Activated CD4-positive, alpha-beta T cell treated with anti-CD3 and anti-CD28 coated beads for 36 hours (primary cell): ENCODE results near the gene DYDC2. TPM values are rescaled to one million over a fixed set of nuclear protein-coding genes. Genes with fewer than 3 reads are reported as not detected.

Experiments
- ATAC-seq: fragments of 200-7000 bp; cut with Tn5 transposase; one replicate; pipeline ENCODE4 v1.10.0; 2021; ENCODE audit warnings: mild to moderate bottlenecking, moderate library complexity
- CTCF ChIA-PET: fragments of 350-600 bp; sonication (Branson Sonifier 250); formaldehyde crosslinking; loops from one replicate; lab custom pipeline; 2021; ENCODE audit warnings: antibody characterized with exemption; lab: Charles Lee
- POLR2A ChIA-PET: fragments of 350-600 bp; sonication (Branson Sonifier 250); formaldehyde crosslinking; loops from one replicate; lab custom pipeline; 2021; ENCODE audit warnings: antibody characterized with exemption, inconsistent platforms; lab: Charles Lee
- DNase-seq: peaks from one replicate; pipeline ENCODE4 v3.0.0-alpha.2; 2020
- H3K27ac Mint-ChIP-seq: one replicate; pipeline ENCODE4 v1.8.0; 2021; ENCODE audit warnings: mixed read lengths
- H3K27me3 Mint-ChIP-seq: one replicate; pipeline ENCODE4 v1.8.0; 2021; ENCODE audit warnings: mixed read lengths
- H3K36me3 Mint-ChIP-seq: one replicate; pipeline ENCODE4 v1.8.0; 2021; ENCODE audit warnings: low read depth, mixed read lengths
- H3K4me1 Mint-ChIP-seq: one replicate; pipeline ENCODE4 v1.8.0; 2021; ENCODE audit warnings: mixed read lengths
- H3K4me3 Mint-ChIP-seq: one replicate; pipeline ENCODE4 v1.8.0; 2021; ENCODE audit warnings: mild to moderate bottlenecking, moderate library complexity, mixed read lengths
- H3K9me3 Mint-ChIP-seq: one replicate; pipeline ENCODE4 v1.8.0; 2021; ENCODE audit warnings: low read depth, mixed read lengths
- intact Hi-C, 2 experiments: fragments of 100-400 bp; cut with DNase I in 1 of 2; cut with micrococcal nuclease in 1 of 2; formaldehyde crosslinking; loops; one replicate each; pipeline versions ENCODE4 v1.14.2 to v1.15.1; 2022 to 2024; cut with DNase I, micrococcal nuclease
- total RNA-seq, 2 experiments: library from RNA; stranded (reverse); gene quantifications; one replicate each; pipeline ENCODE4 v1.2.3, GENCODE V29; 2021

Gene DYDC2
- total RNA-seq, 2 experiments from 2014 or later, result 0.37 to 0.79 TPM

- ChIA-PET CTCF (interaction anchor here (0.9 to 1.0 kb wide), 2 partner anchors 224 to 226 kb away, joined by 3 read pairs; no protein-coding TSS in a partner anchor), POLR2A (no interaction called here)
- peaks cover 1% of the 10 kb centered on the region for H3K4me1 Mint-ChIP-seq
- DNase-seq (no peak), ATAC-seq (no peak)
- intact Hi-C loops, result no loop called here
- peaks cover 6% of the 10 kb centered on the region for H3K9me3 Mint-ChIP-seq
- no peak overlapping the region for H3K4me3 Mint-ChIP-seq
- H3K36me3 Mint-ChIP-seq, result peaks cover 4% of the 10 kb centered on the region
- H3K27me3 Mint-ChIP-seq, result peaks cover 2% of the 10 kb centered on the region
- H3K27ac Mint-ChIP-seq, result no peak overlapping the region
Measured at GRCh38 chr10:80372675-80373074, 16.1 kb downstream of the DYDC2 start.

- intact Hi-C loops, result no loop called here
- no peak overlapping the region for H3K4me3 Mint-ChIP-seq
- ChIA-PET CTCF (interaction anchor here (0.9 to 1.0 kb wide), 2 partner anchors 223 to 225 kb away, joined by 3 read pairs; no protein-coding TSS in a partner anchor), POLR2A (no interaction called here)
- no peaks in the 10 kb centered on the region for H3K27me3 Mint-ChIP-seq
- DNase-seq (no peak), ATAC-seq (no peak)
- peaks cover 6% of the 10 kb centered on the region for H3K4me1 Mint-ChIP-seq
- peaks cover 2% of the 10 kb centered on the region for H3K9me3 Mint-ChIP-seq
- no peaks in the 10 kb centered on the region for H3K36me3 Mint-ChIP-seq
- H3K27ac Mint-ChIP-seq, result no peak overlapping the region
Measured at GRCh38 chr10:80373502-80373901, 16.9 kb downstream of the DYDC2 start.

- DNase-seq, result no peak
- H3K27ac Mint-ChIP-seq, result no peak overlapping the region
- CTCF ChIA-PET, result interaction anchor here (0.7 to 4.2 kb wide), 7 partner anchors 17 to 257 kb away, joined by 3 to 37 read pairs (median 3); no protein-coding TSS in a partner anchor
- no peak for ATAC-seq
- no peaks in the 10 kb centered on the region for H3K36me3 Mint-ChIP-seq
- H3K9me3 Mint-ChIP-seq, result no peaks in the 10 kb centered on the region
- POLR2A ChIA-PET, result no interaction called here
- no peaks in the 10 kb centered on the region for H3K27me3 Mint-ChIP-seq
- no peak overlapping the region for H3K4me3 Mint-ChIP-seq
- H3K4me1 Mint-ChIP-seq, result peaks cover 19% of the 10 kb centered on the region
- intact Hi-C loops, result loop anchor here (5.0 to 10.0 kb wide), 4 partner anchors 148 to 545 kb away; no protein-coding TSS in a partner anchor
Measured at GRCh38 chr10:80379701-80380100, 23.1 kb downstream of the DYDC2 start.

- no peak for ATAC-seq
- CTCF ChIA-PET, result interaction anchor here (0.7 to 4.2 kb wide), 9 partner anchors 17 to 129 kb away, joined by 3 to 37 read pairs (median 4); no protein-coding TSS in a partner anchor
- Mint-ChIP-seq H3K4me1 (peaks cover 19% of the 10 kb centered on the region), H3K27me3 (no peaks in the 10 kb centered on the region), H3K36me3 (no peaks in the 10 kb centered on the region), H3K4me3 (no peak overlapping the region), H3K9me3 (no peaks in the 10 kb centered on the region), H3K27ac (no peak overlapping the region)
- POLR2A ChIA-PET, result no interaction called here
- intact Hi-C loops, result loop anchor here (5.0 to 10.0 kb wide), 3 partner anchors 147 to 545 kb away; no protein-coding TSS in a partner anchor
- no peak for DNase-seq
Measured at GRCh38 chr10:80380185-80380584, 23.6 kb downstream of the DYDC2 start.

GRCh38 chr10:80382989-80383388, 26.4 kb downstream of the DYDC2 start:
- ChIA-PET POLR2A (interaction anchor here (1.2 kb wide), 1 partner anchor 123 kb away, joined by 3 read pairs; no protein-coding TSS in a partner anchor), CTCF (interaction anchor here (0.6 to 4.2 kb wide), 18 partner anchors 25 to 635 kb away, joined by 3 to 37 read pairs (median 3); no protein-coding TSS in a partner anchor)
- no peaks in the 10 kb centered on the region for H3K27me3 Mint-ChIP-seq
- DNase-seq (peak; percentile 73), ATAC-seq (peak; percentile 53)
- H3K9me3 Mint-ChIP-seq, result no peaks in the 10 kb centered on the region
- H3K4me3 Mint-ChIP-seq, result no peak overlapping the region
- no peaks in the 10 kb centered on the region for H3K36me3 Mint-ChIP-seq
- H3K4me1 Mint-ChIP-seq, result peaks cover 15% of the 10 kb centered on the region
- H3K27ac Mint-ChIP-seq, result no peak overlapping the region
- intact Hi-C loops, result loop anchor here (1.0 to 10.0 kb wide), 9 partner anchors 60 to 636 kb away; no protein-coding TSS in a partner anchor

GRCh38 chr10:80390740-80391139, 34.2 kb downstream of the DYDC2 start:
- no peaks in the 10 kb centered on the region for H3K4me1 Mint-ChIP-seq
- DNase-seq (no peak), ATAC-seq (no peak)
- no peaks in the 10 kb centered on the region for H3K36me3 Mint-ChIP-seq
- POLR2A ChIA-PET, result no interaction called here
- CTCF ChIA-PET, result interaction anchor here (1.6 kb wide), 1 partner anchor 13 kb away, joined by 5 read pairs; no protein-coding TSS in a partner anchor
- no peaks in the 10 kb centered on the region for H3K27me3 Mint-ChIP-seq
- intact Hi-C loops, result no loop called here
- H3K4me3 Mint-ChIP-seq, result no peak overlapping the region
- no peaks in the 10 kb centered on the region for H3K9me3 Mint-ChIP-seq
- H3K27ac Mint-ChIP-seq, result no peak overlapping the region

GRCh38 chr10:80392250-80392649, 35.7 kb downstream of the DYDC2 start:
- Mint-ChIP-seq H3K36me3 (no peaks in the 10 kb centered on the region), H3K27me3 (no peaks in the 10 kb centered on the region), H3K27ac (no peak overlapping the region), H3K9me3 (no peaks in the 10 kb centered on the region), H3K4me3 (no peak overlapping the region), H3K4me1 (no peaks in the 10 kb centered on the region)
- ChIA-PET POLR2A (no interaction called here), CTCF (interaction anchor here (1.6 kb wide), 1 partner anchor 14 kb away, joined by 5 read pairs; no protein-coding TSS in a partner anchor)
- no peak for ATAC-seq
- intact Hi-C loops, result loop anchor here in 1 of 2 experiments (2.0 kb wide), 1 partner anchor 37 kb away; no protein-coding TSS in a partner anchor
- DNase-seq, result no peak

- Mint-ChIP-seq H3K36me3 (no peaks in the 10 kb centered on the region), H3K4me1 (no peaks in the 10 kb centered on the region), H3K4me3 (no peak overlapping the region), H3K27ac (no peak overlapping the region), H3K9me3 (no peaks in the 10 kb centered on the region), H3K27me3 (no peaks in the 10 kb centered on the region)
- CTCF ChIA-PET, result interaction anchor here (0.9 kb wide), 1 partner anchor 17 kb away, joined by 3 read pairs; no protein-coding TSS in a partner anchor
- intact Hi-C loops, result no loop called here
- POLR2A ChIA-PET, result no interaction called here
- DNase-seq (no peak), ATAC-seq (no peak)
Measured at GRCh38 chr10:80394358-80394916, 37.9 kb downstream of the DYDC2 start.

- no peaks in the 10 kb centered on the region for H3K36me3 Mint-ChIP-seq
- H3K27me3 Mint-ChIP-seq, result no peaks in the 10 kb centered on the region
- no peaks in the 10 kb centered on the region for H3K4me1 Mint-ChIP-seq
- no peak overlapping the region for H3K27ac Mint-ChIP-seq
- ChIA-PET CTCF (interaction anchor here (0.8 to 2.2 kb wide), 4 partner anchors 9 to 109 kb away, joined by 4 to 8 read pairs (median 6); no protein-coding TSS in a partner anchor), POLR2A (interaction anchor here (0.7 kb wide), 1 partner anchor 41 kb away, joined by 4 read pairs; no protein-coding TSS in a partner anchor)
- ATAC-seq (no peak), DNase-seq (no peak)
- H3K4me3 Mint-ChIP-seq, result no peak overlapping the region
- intact Hi-C loops, result no loop called here
- H3K9me3 Mint-ChIP-seq, result no peaks in the 10 kb centered on the region
Measured at GRCh38 chr10:80397014-80397413, 40.4 kb downstream of the DYDC2 start.

GRCh38 chr10:80400136-80400804, 43.7 kb downstream of the DYDC2 start:
- no peaks in the 10 kb centered on the region for H3K9me3 Mint-ChIP-seq
- no peaks in the 10 kb centered on the region for H3K36me3 Mint-ChIP-seq
- ChIA-PET CTCF (interaction anchor here (0.6 to 0.9 kb wide), 3 partner anchors 49 to 99 kb away, joined by 3 to 4 read pairs (median 3); no protein-coding TSS in a partner anchor), POLR2A (no interaction called here)
- no peak for ATAC-seq
- no peak overlapping the region for H3K27ac Mint-ChIP-seq
- no peak overlapping the region for H3K4me3 Mint-ChIP-seq
- no peaks in the 10 kb centered on the region for H3K27me3 Mint-ChIP-seq
- no peak for DNase-seq
- intact Hi-C loops, result no loop called here
- no peaks in the 10 kb centered on the region for H3K4me1 Mint-ChIP-seq

- POLR2A ChIA-PET, result no interaction called here
- CTCF ChIA-PET, result interaction anchor here (1.0 to 1.5 kb wide), 5 partner anchors 44 to 259 kb away, joined by 4 to 5 read pairs (median 4); no protein-coding TSS in a partner anchor
- no peak for ATAC-seq
- Mint-ChIP-seq H3K4me1 (peaks cover 13% of the 10 kb centered on the region), H3K4me3 (no peak overlapping the region), H3K27me3 (no peaks in the 10 kb centered on the region), H3K9me3 (no peaks in the 10 kb centered on the region), H3K36me3 (no peaks in the 10 kb centered on the region), H3K27ac (no peak overlapping the region)
- intact Hi-C loops, result loop anchor here in 1 of 2 experiments (5.0 kb wide), 1 partner anchor 203 kb away; no protein-coding TSS in a partner anchor
- no peak for DNase-seq
Measured at GRCh38 chr10:80405035-80405434, 48.5 kb downstream of the DYDC2 start.
